CD4-positive, alpha-beta T cell treated with Interferon gamma for 1 hour (primary cell): ENCODE results near the gene TCP11L2.

Source experiments
- DNase-seq: peaks from one replicate; pipeline ENCODE4 v3.0.0-alpha.2; 2020

The TCP11L2 gene

DNA sequence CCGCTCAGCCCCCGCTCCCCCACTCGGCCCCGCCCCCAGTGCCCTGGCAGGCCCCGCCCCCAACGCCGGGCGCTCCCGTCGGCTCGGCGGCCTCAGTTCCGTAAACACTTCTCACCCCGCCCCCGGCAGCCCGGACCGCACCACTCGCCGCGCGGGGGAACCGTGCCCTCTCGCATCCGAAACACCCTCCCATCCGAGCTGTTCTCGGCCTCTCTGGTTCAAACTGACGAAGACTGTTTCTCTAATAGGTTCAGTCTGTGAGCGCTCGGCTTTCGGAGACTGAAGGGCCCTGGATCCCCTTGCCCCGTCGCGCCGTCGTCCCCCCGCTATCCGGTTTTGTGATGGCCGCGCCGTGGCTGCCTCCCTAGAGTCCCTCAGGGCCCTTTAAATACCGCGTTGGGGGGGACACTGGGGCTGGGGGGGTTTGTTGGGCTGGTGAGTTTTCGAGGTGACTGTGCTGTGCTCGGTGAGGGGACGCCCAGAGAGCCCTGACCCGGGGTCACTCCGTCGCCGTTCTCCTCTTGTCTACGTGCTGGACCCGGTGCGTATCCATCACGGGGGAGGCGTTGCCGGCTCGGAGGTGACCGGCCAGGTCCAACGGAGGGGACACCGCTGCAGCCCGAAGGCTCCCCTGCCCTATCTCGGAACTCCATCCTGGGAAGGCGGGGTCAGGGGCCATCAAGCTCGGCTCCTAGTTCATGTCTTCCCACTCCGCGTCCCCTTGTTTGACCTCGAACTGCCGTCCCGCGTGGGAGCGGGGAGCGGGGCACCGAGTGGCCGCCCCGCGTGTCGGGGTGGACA, at the start of gene TCP11L2:
Gene TCP11L2 (plus strand): TSS at position 333 of the 801 bp plus-strand sequence. CDS start 8,343 bp downstream, outside the sequence.
- peak; percentile 86 for DNase-seq

DNA sequence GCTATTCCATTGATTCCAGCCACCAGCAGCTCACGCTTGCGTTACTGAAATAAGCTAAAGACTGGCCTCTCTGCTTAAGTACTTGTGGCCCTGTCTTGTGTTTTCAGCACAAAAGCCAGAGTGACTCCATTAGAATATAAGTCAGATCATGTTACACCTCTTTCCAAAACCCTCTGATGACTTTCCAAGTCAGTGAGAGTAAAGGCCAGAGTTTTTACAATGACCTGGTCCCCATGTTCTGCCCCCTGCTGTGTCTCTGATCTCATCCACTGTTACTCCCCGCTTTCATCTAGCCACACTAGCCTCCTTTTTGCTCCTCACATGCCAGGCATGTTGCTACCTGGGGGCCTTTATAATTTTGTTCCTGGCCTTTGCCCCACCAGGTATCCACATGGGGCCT, 47.8 kb upstream of the TCP11L2 start:
- DNase-seq, result no peak

DNA sequence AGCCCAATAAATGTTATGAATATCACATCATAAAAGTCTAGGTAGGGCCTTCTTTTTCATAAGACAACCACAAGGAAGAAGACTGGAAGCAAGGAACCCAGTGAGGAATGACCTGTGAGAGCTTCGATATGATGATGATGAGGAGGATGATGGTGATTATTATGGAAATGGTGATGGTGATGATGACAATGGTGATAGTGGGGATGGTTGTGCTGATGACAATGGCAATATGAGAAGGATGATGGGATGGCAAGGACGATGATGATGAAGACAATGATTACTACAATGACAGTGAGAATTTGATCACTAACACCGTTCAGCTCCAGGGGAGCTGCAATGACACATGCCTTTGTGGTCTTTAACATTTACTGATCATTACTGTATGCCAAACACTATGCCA, 47.0 kb upstream of the TCP11L2 start:
- DNase-seq, result no peak

DNA sequence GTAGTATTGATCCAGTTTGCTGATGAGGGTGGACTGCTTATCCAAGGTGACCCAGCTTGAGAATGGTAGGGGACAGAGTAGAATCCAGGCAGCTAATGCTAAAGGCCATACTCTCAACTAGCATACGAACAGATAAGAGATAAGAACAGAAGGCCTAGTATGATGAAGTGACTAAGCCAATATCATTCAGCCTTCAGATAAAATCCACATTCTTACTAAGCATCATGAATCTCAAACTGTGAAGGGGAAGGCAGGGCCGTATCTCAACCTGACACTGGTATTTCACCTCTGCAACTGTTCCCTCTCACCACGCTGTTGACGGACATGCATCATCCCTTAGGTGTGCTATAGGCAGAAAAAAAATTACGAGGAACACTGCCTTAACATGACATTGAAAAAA, 46.6 kb upstream of the TCP11L2 start:
- no peak for DNase-seq

DNA sequence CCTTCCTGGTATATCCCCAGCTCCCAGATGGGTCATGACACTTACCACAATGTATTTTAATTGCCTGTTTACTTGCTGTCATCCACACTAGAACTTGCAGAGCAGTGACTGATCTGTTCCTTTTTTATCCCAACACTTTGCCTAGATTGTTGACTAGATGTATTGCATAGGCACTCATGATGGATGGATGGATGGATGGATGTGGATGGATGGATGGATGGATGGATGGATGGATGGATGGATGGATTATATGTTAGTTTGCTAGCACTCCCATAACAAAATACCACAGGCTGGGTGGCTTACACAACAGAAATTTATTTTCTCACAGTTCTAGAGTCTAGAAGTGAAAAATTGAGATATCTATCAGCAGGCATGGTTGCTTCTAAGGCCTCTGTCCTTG, 46.0 kb upstream of the TCP11L2 start:
- no peak for DNase-seq

DNA sequence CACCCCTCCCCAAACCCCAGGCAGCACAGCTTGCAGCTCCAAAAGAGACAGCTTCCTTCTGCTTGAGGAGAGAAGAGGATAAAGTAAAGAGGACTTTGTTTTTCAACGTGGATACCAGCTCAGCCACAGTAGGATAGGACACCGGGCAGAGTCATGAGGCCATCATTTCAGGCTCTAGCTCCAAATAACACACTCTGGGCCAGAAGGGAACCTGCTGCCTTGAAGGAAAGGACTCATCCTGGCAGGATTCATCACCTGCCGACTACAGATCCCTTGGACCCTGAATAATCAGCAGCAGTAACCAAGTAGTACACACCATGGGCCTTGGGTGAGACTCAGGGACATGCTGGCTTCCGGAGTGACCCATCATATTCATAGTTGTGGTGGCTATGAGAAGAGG, 44.3 kb upstream of the TCP11L2 start:
- DNase-seq, result no peak

DNA sequence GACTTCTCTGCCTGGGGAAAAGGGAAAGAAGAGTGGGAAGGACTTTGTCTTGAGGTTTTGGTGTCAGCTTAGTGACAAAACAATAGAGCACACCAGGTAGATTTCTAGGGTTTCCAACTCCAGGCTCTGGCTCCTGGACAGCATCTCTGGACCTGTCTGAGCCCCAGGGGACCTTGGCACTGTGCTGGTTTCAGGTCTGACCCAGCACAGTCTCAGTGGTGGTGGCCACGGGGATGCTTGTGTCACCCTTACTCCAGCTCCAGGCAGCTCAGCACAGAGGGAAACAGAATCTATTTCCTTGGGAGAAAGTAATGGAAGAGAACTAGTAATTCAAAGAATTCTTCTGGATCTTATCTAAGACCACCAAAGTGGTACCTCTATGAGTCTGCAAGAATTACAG, 43.6 kb upstream of the TCP11L2 start:
- no peak for DNase-seq

DNA sequence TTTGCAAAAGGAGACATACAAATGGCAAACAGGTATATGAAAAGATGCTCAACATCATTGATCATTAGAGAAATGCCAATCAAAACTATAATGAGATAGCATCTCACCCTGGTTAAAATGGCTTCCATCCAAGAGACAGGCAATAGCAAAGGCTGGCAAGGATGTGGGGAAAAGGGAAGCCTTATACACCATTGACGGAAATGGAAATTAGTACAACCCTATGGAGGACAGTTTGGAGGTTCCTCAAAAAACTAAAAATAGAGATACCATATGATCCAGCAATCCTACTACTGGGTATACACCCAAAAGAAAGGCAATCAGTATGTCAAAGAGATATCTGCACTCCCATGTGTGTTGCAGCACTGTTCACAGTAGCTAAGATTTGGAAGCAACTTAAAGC, 37.4 kb upstream of the TCP11L2 start:
- no peak for DNase-seq

DNA sequence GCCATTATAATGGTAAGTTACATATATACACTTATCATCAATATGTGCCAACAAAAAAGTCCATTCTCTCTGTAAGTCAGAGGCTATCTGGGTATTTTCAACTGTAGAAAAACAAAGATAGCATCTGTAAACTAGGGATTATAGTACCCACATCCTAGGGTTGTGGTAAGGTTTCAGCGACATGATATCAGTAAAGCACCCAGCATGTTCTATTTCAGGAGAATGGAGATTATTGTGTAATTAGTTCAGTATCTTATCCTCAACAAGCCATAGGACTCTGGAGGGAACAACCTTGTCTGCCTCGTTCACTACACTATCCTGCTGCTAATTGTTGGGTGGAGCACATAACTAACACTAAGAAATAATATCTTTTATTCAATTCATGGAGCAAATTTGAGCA, 35.0 kb upstream of the TCP11L2 start:
- DNase-seq, result no peak

DNA sequence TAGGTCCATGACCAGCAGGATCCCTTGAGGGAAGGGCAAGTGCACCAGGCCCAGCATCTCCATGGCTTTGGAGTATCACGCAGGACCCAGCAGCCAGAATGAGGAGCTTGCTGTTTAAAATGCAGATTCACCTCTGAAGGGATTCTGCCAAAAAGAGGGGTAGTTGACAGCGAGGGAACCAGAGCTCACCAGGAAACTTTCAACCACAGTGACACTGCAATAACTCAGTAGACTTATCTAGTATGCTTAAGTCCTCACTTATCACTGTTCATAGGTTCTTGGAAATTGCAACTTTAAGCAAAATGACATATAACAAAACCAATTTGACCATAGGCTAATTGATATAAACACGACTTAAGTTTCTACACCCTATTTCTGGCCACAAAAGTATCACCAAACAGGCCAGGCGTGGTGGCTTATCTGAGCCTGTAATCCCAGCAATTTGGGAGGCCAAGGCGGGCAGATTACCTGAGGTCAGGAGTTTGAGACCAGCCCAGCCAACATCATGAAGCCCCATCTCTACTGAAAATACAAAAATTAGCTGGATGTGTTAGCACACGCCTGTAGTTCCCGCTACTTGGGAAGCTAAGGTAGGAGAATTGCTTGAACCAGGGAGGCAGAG, 33.3 kb upstream of the TCP11L2 start:
- peak; percentile 19 for DNase-seq

DNA sequence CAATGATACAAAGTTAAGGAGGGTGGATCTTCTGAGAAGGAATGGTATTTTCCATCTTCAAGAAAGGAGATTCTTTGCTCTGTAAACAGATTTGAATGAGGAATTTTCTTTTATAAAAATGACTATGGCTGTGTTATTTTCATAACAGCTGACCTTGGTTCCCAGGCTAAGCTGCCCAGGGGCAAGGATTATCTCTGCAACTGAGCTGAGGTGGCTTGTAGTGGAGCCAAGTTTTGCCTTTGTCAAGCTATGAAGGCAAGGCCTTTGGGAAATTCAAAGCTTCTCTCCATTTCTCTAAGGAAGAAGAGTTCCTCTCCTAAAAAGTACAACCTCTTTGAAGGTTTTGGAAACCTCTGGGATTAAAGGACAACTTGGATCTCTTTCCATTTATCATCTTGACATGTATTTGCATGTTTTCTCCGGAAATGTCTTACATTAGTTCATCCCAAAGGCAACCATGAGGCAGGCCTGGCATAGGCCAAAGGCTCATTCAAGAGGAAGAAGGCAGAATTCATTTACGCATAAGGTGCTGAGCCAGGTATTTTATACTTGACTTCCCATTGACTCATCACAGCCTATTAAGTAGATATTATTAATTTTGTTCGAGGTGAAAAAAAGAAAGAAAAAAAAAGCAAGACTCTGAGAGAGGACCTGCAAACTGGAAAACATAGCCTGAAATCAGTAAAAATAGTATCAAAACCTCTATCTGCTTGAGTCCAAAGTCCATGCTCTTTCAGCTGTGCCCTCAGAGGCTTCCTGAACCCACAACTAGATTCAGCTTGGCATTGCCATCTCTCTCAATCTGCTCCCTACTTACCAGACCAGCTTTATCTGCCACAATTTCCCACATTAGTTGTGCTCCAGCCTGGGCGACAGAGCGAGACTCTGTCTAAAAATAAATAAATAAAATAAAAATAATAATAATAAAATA, 30.7 kb upstream of the TCP11L2 start:
- no peak for DNase-seq

DNA sequence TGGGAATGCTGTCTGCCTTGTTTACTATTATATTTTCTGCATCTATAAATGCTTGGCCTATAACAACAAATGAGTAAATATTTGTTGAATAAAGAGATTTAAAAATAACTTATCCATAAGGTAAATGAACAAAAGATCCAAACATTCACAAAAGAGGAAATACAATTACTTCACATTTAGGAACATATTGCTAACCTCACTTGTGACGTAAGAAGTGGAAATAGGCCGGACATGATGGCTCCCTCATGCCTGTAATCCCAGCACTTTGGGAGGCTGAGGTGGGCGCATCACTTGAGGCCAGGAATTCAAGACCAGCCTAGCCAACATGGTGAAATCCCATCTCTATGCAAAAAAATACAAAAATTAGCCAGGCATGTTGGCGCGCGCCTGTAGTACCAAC, 29.0 kb upstream of the TCP11L2 start:
- no peak for DNase-seq

DNA sequence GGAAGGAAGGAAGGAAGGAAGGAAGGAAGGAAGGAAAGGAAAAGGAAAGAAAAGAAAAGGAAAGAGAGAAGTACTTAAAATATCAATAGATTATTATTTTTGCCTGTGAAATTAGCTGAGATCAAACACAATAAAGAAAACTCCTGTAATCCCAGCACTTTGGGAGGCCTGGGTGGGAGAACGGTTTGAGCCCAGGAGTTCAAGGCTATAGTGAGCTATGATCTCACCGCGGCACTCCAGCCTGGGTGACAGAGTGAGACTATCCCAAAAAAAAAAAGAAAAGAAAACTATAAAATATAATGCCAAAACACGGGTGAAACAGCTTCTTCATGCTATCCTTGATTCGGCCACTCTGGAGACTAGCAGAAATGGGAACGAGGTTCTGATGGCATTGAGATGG, 28.5 kb upstream of the TCP11L2 start:
- DNase-seq, result no peak

DNA sequence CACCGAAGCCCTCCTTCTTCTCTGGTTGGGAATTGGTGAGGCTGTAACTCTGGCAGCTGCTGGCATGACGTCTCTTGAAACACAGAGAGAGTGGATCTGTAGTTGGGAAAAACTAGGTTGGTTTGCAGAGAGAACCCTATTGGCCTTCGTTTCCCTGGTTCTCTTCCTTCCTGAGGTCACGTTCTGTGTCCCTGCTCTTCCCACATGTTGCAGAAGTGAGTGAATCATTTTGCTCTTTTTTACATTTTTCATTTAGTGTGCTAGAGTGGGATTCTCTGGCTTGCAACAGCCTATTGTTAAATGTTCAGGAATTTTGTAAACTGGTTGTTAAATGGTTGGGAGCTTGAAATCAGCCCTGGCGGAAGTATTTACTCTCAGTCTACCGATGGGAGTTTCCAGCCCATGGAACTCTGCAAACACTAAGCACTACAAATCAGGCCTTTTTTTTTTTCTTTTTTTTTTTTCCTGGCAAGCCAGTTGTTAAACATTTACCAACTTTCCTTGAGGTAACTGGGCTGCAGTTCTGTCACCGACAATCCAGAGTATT, 27.9 kb upstream of the TCP11L2 start:
- no peak for DNase-seq

DNA sequence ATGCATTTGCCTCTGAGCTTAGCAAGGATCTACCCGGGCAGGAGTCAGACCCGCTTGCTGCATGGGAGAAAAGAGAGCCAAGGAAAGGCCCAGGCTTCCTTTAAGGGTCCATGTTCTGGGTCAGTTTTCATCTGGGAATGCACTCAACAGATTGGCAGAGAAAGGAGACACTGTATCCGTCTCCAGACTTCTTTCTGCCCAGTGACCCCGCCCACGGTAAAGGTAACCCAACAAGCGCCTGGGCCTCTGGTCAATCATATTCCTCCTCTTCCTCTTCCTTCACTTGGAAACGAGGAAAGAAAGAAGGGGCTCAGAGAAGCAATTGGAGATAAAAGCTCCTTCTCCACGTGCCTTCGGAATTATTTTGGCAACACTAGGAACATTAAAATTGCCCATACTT, 27.1 kb upstream of the TCP11L2 start:
- no peak for DNase-seq

DNA sequence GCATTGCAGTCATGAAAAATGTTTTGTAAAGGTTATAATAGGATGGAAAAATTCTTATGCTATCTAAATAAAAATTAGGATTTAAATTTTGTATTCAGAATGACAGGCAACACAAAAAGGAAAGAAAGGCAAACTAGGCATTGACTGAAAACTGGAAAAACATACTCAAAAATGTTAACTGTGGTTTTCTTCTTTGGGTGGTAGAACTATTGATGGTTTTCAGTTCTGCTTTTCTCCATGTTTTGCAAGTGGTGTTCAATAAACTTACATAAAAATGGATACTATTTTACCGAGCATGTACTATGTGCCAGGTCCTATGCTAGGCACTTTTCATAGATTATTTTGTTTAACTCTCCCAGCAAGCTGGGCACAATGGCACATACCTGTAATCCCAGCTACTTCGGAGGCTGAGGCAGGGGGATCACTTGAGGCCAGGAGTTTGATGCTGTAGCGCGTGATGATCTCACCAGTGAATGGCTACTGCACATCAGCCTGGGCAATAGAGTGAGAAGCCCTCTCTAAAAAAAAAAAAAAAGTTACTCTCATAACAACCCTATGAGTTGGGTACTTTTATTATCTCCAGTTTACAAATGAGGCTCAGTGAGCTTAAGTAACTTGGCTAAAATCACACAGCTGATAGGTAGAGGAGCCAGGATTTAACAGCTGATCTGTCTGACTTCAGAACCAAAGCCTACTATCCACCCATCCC, 26.3 kb upstream of the TCP11L2 start:
- no peak for DNase-seq

DNA sequence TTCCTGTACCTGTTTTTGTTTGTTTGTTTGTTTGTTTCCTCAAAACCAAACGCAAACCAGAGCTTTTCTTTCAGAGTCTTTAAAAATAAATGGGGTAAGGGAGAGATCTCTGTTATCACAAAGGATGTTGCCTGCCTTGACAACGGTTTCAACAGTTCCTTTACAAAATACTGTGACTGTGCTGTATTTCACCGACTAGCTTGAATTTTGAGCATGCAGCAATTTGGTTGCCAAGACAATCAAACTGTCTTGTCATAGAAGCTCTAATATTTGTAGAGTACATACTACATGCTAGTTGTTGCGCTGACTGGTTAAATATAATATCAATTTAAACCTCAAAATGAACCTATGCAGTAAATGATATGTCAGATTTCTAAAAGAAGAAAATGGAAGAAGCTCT, 22.4 kb upstream of the TCP11L2 start:
- no peak for DNase-seq

DNA sequence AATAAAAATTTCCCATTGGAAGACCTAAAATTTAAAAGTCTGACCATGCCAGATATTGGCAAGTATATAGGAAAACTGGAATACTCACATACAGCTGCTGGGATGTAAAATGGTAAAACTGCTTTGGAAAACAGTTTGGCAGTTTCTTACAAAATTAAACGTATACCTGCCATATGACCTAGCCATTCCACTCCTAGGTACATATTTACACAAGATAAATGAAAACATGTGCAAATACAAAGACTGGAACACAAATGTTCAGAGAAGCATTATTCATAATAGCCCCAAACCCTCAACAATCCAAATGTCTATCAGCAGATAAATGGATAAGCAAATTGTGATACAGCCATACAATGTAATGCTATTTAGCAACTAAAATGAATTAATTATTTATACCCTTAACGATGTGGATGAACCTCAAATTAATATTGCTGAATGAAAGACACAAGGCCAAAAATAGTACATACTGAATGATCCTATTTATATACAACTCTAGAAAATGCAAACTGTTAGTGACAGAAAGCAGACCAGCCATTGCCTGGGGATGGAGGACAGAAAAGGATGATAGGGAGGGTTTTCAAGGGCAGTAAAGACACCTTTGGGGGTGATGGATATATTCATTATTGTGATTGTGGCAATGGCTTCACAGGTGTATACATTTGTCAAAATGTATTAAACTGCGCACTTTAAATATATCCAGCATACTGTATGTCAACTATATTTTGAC, 21.3 kb upstream of the TCP11L2 start:
- no peak for DNase-seq

DNA sequence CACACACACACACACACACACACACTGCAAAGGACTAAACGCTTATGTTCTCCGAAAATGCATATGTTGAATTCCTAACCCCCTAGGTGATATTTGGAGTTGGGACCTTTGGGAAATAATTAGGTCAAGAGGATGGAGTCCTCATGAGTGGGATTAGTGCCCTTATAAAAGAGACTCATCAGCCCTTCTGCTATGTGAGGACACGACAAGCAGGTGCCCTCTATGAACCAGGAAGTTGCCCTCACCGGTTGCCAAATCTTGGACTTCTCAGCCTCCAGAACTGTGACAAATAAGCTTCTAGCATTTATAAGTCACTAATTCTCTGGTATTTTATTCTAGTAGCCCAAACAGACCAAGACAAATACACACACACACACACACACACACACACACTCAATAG, 20.7 kb upstream of the TCP11L2 start:
- DNase-seq, result peak; percentile 30

DNA sequence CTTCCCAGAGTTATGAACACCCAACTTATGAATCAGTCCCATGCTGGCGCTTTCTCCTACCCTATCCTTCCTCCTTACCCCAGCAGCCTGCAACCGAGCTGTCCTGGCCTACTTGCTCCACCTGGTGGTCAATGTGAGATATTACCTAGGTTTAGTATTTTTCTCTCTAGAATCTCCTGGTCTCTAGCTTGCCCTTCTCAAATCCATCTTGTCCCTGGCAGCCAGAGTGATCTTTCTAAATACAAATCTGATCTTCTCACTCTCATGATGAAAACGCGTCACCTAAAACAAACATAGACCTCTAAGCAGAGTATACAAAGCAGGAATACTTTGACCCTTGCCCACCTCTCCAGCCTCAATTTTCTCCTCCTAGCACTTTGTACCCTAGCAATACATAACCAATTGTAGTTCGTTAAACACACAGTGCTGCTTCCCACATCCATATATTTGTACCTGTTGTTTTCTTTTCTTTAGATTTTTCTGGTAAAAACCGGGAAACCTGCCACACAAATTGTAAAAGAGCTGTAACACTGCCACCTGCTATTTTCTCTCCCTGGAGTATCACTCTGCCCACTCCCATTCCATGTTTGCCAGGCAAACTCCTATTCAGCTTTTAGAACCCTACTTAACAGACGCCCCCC, 20.0 kb upstream of the TCP11L2 start:
- DNase-seq, result peak; percentile 56

DNA sequence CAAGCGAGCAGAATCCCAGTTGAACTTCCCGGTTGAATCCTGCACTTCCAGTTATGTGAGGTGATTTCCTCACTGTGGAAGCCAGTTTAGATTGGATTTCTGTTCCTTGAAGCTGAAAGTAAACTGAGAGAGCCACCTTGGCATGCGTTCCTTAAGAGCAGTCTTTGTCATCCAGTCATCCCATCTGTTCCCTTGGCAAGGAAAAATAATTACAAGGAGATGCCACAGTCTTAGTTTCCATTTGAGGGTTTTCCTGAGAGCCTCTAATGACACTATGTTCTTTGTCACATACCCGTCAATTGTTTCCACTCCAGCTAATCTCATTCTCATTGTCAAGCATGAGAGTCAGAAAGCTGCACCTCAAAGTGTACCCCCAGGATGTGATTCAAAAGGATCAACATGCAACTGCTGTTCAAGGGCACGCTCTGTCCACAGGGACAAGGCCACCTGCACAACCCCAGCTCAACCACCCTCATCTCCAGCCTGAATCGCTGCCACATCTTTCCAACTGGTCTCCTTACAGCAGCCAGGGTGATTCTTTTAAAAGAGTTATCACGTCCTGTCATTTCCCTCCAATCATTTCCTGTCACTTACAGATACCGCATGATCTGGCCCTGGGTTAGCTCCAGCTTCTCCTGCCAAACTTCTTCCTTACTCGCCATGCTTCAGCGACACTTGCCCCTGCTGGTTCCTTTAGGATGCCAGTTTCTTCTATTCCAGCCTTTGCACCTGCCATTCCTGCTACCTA, 18.0 kb upstream of the TCP11L2 start:
- DNase-seq, result no peak
